Embryonic facial prominence (tissue), 1 donor: ENCODE measurements around the gene CD207.
"Not testable (repeated sequence)": the region's sequence is repeated elsewhere in the genome, so short reads cannot be mapped to it uniquely, and the experiment has no call there.

Experiments
- DNase-seq: peaks from one replicate; pipeline ENCODE4 v3.0.0-alpha.2; 2016; ENCODE audit errors: extremely low spot score

The CD207 gene

GRCh38 chr2:70828914-70829824 lies 6.4 kb downstream of the CD207 start:
- DNase-seq: no peak

DNA sequence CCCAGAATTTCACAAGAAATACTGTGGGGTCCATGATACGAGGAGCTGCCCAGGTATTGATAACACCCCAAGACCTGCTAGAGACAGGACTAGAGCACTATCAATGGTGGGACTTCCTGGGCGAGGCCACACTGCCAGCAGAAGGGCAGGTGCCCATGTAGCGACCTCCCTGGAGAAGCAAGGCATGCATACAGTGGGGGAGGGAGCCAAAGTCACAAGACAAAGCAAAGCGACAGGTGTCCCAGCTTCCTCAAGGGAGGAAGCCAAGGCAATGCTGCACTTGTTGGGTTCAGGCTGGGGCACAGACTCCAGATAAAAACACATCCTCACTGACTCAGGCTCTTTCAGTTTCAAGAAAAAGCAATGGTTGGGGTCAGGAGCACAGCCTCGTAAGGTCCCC lies 7.5 kb downstream of the CD207 start:
- DNase-seq: no peak

- no peak for DNase-seq
Measured at GRCh38 chr2:70827388-70827787, 8.2 kb downstream of the CD207 start.

GRCh38 chr2:70826696-70827350 lies 8.8 kb downstream of the CD207 start:
- DNase-seq: peak; percentile 12

DNA sequence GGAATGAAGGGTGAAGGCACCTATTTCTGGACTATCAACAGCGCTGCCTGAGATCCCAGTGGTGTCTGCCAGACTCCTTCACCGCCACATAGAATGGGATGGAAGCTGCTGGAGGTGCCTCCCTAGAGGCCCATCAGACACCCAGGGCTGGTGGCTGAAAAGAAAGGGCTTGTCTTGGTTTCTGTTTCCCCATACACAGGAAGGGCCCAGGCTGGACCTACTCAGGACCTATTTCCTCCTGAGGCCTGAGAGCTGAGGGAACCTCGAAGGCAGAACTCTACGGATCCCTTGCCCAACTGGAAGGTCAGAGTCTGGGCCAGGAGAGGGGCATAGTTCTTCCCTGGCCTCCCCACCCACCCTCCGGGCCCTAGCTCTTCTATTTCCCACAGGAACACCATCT lies 12.4 kb downstream of the CD207 start:
- DNase-seq: no peak

DNA sequence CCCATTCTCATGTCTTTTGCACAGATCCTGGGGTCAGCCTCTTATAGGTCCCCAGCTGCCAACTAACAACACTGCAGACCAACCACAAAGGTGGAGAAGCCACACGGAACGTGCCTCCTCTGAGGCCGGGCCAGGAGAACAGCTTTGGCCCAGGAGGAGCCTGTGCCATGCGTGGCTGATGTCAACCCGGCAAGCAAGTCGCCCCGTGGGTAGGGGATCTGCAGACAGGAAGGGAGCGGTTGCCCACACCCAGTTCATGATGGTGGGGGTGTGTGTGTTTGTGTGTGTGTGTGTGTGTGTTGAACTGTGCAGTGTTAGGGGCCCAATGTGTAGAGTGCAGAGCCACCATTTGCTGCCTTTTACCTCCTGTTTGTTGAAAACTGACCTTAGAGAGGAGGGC lies 12.8 kb downstream of the CD207 start:
- DNase-seq: no peak

DNA sequence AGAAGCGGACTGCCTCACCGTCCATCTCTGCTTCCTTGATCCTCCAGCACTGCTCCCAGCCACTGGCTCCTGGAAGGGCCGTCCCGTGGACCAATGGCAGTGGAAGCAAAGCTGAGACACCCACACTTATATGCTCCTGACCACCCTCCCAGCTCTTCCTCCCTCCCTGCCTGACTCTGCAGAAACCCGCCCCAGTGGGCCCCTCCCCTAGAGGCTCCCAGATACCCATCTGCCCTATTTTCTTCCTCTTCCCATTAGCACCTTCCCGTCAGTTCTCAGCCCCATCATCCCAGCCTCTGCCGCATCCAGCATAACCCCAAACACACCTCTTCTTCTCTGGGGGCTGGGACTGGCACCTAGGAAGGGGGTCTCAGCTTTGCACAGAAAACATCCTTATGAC lies 15.1 kb downstream of the CD207 start, which contains the start of gene CLEC4F:
Gene CLEC4F (minus strand): TSS at position 101 of the 400 bp plus-strand sequence. CDS start 76 bp downstream, at position 25.
- DNase-seq: no peak

DNA sequence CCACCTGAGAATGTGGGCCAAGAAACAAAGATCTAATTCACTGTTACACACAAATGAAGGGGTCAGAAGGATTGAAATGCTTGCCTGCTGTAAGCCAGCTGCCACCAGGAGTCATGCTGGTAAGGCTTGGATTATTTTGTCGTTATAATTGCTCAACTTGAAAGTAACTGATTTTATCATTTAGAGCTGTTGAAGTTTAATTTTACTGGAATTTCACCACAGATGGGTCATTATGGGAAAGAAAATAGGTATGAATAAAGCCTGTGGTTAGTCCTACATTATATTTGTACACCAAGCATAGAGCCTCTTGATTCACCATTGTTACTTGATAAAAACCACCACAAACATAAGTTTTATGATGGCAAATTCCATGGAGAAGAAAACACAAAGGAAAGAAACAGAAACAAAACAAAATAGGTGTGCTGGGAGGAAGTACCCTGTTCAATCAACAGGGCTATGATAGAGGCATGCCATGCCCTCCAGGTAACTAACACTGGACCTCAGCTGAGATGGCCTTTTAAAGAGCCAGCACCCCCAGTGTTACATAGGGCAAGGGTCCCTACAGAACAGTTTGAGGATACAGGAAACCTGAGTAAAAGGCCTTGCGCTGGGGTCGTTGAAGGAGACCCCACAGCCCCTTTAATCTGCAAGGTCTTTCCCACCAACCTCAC lies 18.2 kb downstream of the CD207 start:
- DNase-seq: no peak

DNA sequence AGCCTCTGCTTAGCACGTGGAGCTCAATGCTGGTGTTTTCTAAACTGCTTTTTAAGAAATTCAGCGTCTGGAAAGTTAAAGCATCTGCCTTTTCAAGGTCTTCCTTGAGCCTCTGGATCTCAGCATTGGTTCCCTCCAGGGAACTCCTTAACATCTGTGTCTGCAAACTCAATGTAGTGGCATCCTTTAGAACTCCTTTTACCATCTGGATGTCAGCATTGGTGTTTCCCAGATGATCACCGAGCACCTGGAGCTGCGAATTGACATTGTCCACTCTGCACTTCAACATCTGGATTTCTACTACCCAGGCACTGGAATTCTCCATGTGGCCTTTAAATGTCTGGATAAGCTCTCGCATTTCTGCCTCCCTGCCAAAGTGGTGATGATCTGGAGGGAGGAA lies 18.9 kb downstream of the CD207 start:
- DNase-seq: no peak

DNA sequence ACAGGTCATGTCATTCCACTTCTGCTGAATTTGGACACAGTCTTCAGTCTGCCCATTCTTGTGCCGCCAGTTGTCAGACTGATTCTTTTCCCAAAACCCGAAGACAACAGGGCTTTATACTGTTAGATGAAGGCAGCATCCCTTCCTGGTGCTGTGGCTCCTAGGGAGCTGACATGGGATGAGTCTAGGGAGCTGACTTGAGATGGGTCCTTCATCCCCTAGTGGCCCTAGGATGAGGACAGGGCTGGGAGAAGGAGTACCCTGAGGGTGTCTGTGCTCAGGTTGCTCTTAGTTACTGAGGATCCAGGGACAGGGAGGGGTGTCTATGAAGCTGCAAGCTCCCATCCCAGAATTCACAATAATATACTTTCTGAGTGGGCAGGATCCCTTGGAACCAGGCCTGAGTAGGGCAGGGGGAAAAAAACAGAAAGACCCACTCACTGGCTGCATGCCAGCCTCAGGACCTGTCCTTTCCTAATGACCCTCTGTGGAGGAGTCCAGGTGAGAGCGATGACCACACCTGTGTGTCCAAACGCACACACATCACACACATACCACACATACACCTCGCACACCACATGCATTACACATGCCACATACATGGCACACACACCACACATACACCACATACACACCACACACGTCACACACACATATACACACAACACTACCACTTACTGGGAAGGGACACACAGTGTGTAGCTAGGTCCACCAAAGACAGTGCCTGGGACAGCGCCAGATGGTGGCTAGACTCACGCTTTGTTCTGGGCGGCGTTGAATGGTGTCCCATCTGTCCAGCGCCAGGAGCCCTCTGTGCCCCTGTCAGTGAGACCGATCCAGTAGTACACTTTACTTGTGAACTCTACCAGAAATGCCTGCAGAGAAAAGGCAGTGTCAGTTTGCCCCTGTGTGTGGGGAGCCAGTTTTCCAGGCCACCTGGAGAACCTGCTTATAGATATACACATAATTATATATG lies 26.3 kb downstream of the CD207 start:
- no peak for DNase-seq

GRCh38 chr2:70807828-70808118 lies 27.8 kb downstream of the CD207 start:
- no peak for DNase-seq

GRCh38 chr2:70807102-70807827 lies 28.4 kb downstream of the CD207 start:
- DNase-seq: no peak

DNA sequence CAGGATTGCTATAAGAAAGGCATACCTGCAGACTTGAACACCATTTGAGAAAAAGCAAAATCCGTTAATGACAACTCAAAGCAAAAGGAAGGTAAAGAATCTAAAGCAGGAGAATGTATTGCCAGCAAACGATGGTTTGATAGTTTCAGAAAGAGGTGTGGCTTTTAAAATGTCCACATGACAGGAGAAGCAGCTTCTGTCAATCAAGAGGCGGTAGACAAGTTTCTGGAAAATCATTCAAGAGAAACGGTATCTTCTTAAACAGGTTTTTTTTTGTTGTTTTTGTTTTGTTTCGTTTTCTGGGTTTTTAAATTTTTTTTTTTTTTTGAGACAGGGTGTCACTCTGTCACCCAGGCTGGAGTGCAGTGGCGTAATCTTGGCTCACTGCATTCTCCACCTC lies 29.0 kb downstream of the CD207 start:
- DNase-seq: no peak

GRCh38 chr2:70806013-70806412 lies 29.6 kb downstream of the CD207 start:
- no peak for DNase-seq

DNA sequence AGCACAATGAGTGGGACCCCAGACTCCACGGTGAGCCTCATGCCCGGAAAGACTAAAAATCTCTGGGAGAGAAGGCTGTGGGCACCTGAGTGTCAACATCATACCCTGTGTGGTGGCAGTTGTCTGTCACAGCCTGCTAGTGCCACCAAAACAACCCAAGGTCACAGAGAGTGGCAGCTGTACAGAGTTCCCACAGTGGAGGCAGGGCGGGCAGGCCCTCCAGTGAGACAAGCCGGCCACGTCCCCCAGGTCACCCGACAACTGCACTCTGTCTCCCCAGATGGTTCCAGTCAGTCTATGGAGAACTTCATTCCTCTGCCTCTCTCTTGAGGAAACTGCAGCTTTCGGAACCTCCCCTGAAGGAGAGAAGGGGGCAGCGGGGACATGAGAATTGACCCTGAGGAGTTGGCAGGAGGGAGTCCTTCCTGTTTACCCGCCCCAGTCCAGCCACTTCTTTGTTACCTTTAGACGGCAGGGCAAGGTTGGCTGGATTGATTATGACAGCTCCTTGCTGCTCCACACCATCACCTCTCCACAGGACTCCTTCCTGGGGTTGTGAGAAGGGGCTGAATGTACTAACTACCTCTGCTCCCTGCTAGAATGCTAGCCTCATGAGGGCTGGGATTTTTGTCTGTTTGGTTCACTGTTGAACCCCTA lies 33.9 kb downstream of the CD207 start:
- DNase-seq: no peak

GRCh38 chr2:70799706-70800105 lies 35.9 kb downstream of the CD207 start:
- no peak for DNase-seq

DNA sequence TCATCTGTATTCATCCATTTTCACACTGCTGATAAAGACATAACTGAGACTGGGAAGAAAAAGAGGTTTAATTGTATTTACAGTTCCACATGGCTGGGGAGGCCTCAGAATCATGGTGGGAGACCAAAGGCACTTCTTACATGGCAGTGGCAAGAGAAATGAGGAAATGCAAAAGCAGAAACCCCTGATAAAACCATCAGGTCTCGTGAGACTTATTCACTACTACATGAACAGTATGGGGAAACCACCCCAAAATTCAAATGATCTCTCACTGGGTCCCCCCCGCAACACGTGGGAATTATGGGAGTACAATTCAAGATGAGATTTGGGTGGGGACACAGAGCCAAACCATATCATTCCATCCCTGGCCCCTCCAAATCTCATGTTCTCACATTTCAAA lies 37.6 kb downstream of the CD207 start:
- not testable (repeated sequence) for DNase-seq

DNA sequence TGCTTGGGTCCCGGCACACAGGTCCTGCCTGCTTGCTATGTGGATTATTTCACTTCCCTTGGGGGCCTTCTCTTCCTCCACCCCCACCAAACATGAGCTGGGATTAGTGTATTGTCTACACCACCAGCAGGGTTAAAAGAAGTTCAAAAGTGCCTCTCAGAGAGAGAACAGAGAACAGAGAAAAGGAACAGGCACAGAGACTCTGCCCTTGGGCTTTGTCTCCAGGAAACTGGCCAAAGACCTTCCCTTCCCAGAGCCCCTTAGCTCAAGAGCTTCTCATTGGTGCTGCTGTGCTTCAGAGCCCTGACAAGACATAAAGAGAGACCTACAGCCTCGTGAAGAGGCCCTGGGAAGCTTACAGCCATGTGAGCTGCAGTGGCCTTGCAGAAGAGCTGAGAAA lies 38.1 kb downstream of the CD207 start:
- DNase-seq: no peak

DNA sequence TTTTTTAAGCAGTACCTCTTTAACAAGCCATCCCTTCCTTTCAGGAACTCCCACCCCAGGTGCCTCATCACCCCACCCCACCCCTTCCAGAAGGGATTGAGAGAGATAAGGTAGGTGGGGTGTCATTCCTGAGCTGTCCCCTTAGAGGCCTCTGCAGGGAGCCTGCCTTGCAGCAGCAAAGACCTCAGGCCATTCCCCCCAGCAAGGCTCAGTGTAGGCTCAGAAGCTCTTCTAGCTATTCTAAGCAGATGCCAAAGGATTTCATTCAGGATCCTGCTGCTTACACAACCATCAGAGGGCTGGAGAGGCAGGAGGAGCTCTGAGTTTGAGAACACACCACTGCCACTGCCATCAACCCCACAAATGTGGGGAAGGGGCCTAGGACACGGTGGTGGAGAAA lies 39.4 kb downstream of the CD207 start:
- no peak for DNase-seq
